ENCODE measurements around the gene ANP32E.
"Not testable (repeated sequence)": the region's sequence is repeated elsewhere in the genome, so short reads cannot be mapped to it uniquely, and the experiment has no call there.

ANP32E gene

GRCh38 chr1:150256554-150257341 lies 20.8 kb upstream of the ANP32E start:
- no peak for DNase-seq

GRCh38 chr1:150256198-150256553 lies 20.3 kb upstream of the ANP32E start:
- no peak for DNase-seq

GRCh38 chr1:150249936-150250335 lies 14.0 kb upstream of the ANP32E start:
- DNase-seq = no peak

GRCh38 chr1:150243003-150243402 lies 7.1 kb upstream of the ANP32E start:
- no peak for DNase-seq

GRCh38 chr1:150237746-150238145 lies 1.8 kb upstream of the ANP32E start:
- no peak for DNase-seq

GRCh38 chr1:150237176-150237575 lies 1.3 kb upstream of the ANP32E start:
- DNase-seq = not testable (repeated sequence)

GRCh38 chr1:150236614-150237100 lies 745 bp upstream of the ANP32E start:
- DNase-seq = no peak

- no peak for DNase-seq
Observed at GRCh38 chr1:150235294-150235851, 539 bp downstream of the ANP32E start.

GRCh38 chr1:150234566-150235293 lies 1.2 kb downstream of the ANP32E start:
- peak; percentile 87 for DNase-seq

- DNase-seq = no peak
Observed at GRCh38 chr1:150234309-150234565, 1.7 kb downstream of the ANP32E start.

- peak; percentile 34 for DNase-seq
Observed at GRCh38 chr1:150233359-150234308, 2.3 kb downstream of the ANP32E start.

GRCh38 chr1:150232921-150233320 lies 3.0 kb downstream of the ANP32E start:
- DNase-seq = not testable (repeated sequence)

- DNase-seq = not testable (repeated sequence)
Observed at GRCh38 chr1:150228246-150228645, 7.7 kb downstream of the ANP32E start.

GRCh38 chr1:150227228-150227627 lies 8.7 kb downstream of the ANP32E start:
- DNase-seq = no peak

- no peak for DNase-seq
Observed at GRCh38 chr1:150226486-150226885, 9.4 kb downstream of the ANP32E start.

GRCh38 chr1:150225546-150225945 lies 10.4 kb downstream of the ANP32E start:
- no peak for DNase-seq

GRCh38 chr1:150224983-150225382 lies 10.9 kb downstream of the ANP32E start:
- DNase-seq = no peak

GRCh38 chr1:150221552-150221951 lies 14.4 kb downstream of the ANP32E start:
- DNase-seq = no peak

- not testable (repeated sequence) for DNase-seq
Observed at GRCh38 chr1:150215855-150216254, 20.1 kb downstream of the ANP32E start.

GRCh38 chr1:150214099-150214756 lies 21.7 kb downstream of the ANP32E start:
- DNase-seq = not testable (repeated sequence)

GRCh38 chr1:150213170-150214098 lies 22.5 kb downstream of the ANP32E start:
- peak; percentile 86 for DNase-seq
